PFSK-1 (cell line): ENCODE measurements around the gene ZC3H7A.

Source experiments
- FOXP2 ChIP-seq: optimal IDR thresholded peaks from 2 replicates; pipeline ENCODE3; 2011; ENCODE audit warnings: borderline replicate concordance, control low read depth, inconsistent platforms; ENCODE audit not compliant: insufficient read depth; ENCODE audit errors: extremely low read length, extremely low read depth
- POLR2AphosphoS5 ChIP-seq: IDR thresholded peaks from 2 replicates; pipeline ENCODE4 v1.6.1; 2012; ENCODE audit warnings: low read depth, mild to moderate bottlenecking, control low read depth, low read length, moderate library complexity
- REST ChIP-seq, 2 experiments: IDR thresholded peaks; 2 replicates each; pipeline versions ENCODE4 v1.6.1 to v1.8.0; 2011 to 2012; ENCODE audit warnings: low read depth in 2 of 2, low read length in 2 of 2, control low read depth in 1 of 2, inconsistent platforms in 1 of 2, mild to moderate bottlenecking in 1 of 2, moderate library complexity in 1 of 2; ENCODE audit not compliant: insufficient read depth in 1 of 2
- SIN3A ChIP-seq: IDR thresholded peaks from 2 replicates; pipeline ENCODE4 v1.6.1; 2012; ENCODE audit warnings: mild to moderate bottlenecking, low read length, moderate library complexity, borderline replicate concordance; ENCODE audit not compliant: insufficient read depth
- TAF1 ChIP-seq: IDR thresholded peaks from 2 replicates; pipeline ENCODE4 v1.6.1; 2012; ENCODE audit warnings: low read length, control low read depth, borderline replicate concordance; ENCODE audit not compliant: insufficient read depth

ZC3H7A gene

GRCh38 chr16:11743308-11744074 lies 53.6 kb downstream of the ZC3H7A start:
- TF ChIP-seq FOXP2 = no peak
- no peak for TF ChIP-seq POLR2AphosphoS5
- no peak for TF ChIP-seq TAF1
- no peak for TF ChIP-seq SIN3A
- no peak for TF ChIP-seq REST (IDR thresholded peaks at IDR 0.05; ENCODE audit: insufficient read depth in 1 of 2, low read depth in 2 of 2, low read length in 2 of 2)

GRCh38 chr16:11742536-11743307 lies 54.3 kb downstream of the ZC3H7A start, which contains the start of gene TXNDC11:
TSS of gene TXNDC11 (minus strand) at chr16:11742857. CDS start at chr16:11742730, 127 bp downstream.
- peak; percentile 52 for TF ChIP-seq POLR2AphosphoS5
- TF ChIP-seq TAF1 = peak; percentile 63; the same call in 1 of the 2 replicates
- TF ChIP-seq SIN3A = no peak
- peak; percentile 87 for TF ChIP-seq FOXP2

- TF ChIP-seq FOXP2 (no peak), REST (IDR thresholded peaks at IDR 0.05; ENCODE audit: insufficient read depth in 1 of 2, low read depth in 2 of 2, low read length in 2 of 2) (no peak), TAF1 (no peak), SIN3A (no peak; the same call in 1 of the 2 replicates), POLR2AphosphoS5 (no peak)
These were observed 54.9 kb downstream of the ZC3H7A start for GRCh38 chr16:11742093-11742535.

GRCh38 chr16:11740567-11740966 lies 56.5 kb downstream of the ZC3H7A start:
- TF ChIP-seq POLR2AphosphoS5 (no peak), FOXP2 (no peak), SIN3A (no peak), REST (IDR thresholded peaks at IDR 0.05; ENCODE audit: insufficient read depth in 1 of 2, low read depth in 2 of 2, low read length in 2 of 2) (no peak), TAF1 (no peak)

GRCh38 chr16:11738742-11739544 lies 58.1 kb downstream of the ZC3H7A start:
- no peak for TF ChIP-seq REST (IDR thresholded peaks at IDR 0.05; ENCODE audit: insufficient read depth in 1 of 2, low read depth in 2 of 2, low read length in 2 of 2)
- TF ChIP-seq POLR2AphosphoS5 = no peak
- TF ChIP-seq FOXP2 = no peak
- no peak for TF ChIP-seq TAF1
- TF ChIP-seq SIN3A = no peak
